Kidney (tissue), 14 donors: ENCODE data around the gene TRIM66. TPM values are rescaled to one million over a fixed set of nuclear protein-coding genes. Genes with fewer than 3 reads are reported as not detected.

Experiments used
- DNase-seq, 5 donors: peaks; one replicate each; pipeline ENCODE4 v3.0.0-alpha.2; 2013 to 2020
- FAIRE-seq: peaks from 2 replicates; lab custom pipeline; 2012; peaks lifted over from hg19 to GRCh38; lab: Jason Lieb, UNC
- H3K27ac ChIP-seq, 2 donors: one replicate each; pipeline ENCODE4 v1.7.0; 2013; ENCODE audit warnings: low read depth in 2 of 2, low read length in 2 of 2, inconsistent platforms in 1 of 2
- H3K27me3 ChIP-seq: one replicate; pipeline ENCODE4 v1.7.1; 2013; ENCODE audit warnings: low read length, inconsistent platforms; ENCODE audit not compliant: control insufficient read depth, insufficient read depth
- H3K36me3 ChIP-seq, 3 donors: one replicate each; pipeline versions ENCODE4 v1.7.0 to v1.7.1; 2013; ENCODE audit warnings: low read length in 3 of 3, control low read depth in 1 of 3, inconsistent platforms in 1 of 3; ENCODE audit not compliant: insufficient read depth in 3 of 3, control insufficient read depth in 2 of 3
- H3K4me1 ChIP-seq, 3 donors: one replicate each; pipeline versions ENCODE4 v1.7.0 to v1.7.1; 2013; ENCODE audit warnings: low read length in 3 of 3, inconsistent platforms in 1 of 3, low read depth in 1 of 3; ENCODE audit not compliant: control insufficient read depth in 2 of 3, insufficient read depth in 2 of 3
- H3K4me3 ChIP-seq, 3 donors: one replicate each; pipeline versions ENCODE4 v1.7.0 to v1.8.1; 2013; ENCODE audit warnings: low read length in 3 of 3, control low read depth in 1 of 3, inconsistent platforms in 1 of 3
- H3K9ac ChIP-seq, 3 donors: one replicate each; pipeline versions ENCODE4 v1.7.0 to v1.7.1; 2013; ENCODE audit warnings: low read length in 3 of 3, control low read depth in 1 of 3, inconsistent platforms in 1 of 3
- H3K9me3 ChIP-seq, 3 donors: one replicate each; pipeline versions ENCODE4 v1.7.0 to v1.7.1; 2013; ENCODE audit warnings: low read length in 3 of 3, control low read depth in 1 of 3, inconsistent platforms in 1 of 3; ENCODE audit not compliant: control insufficient read depth in 2 of 3, insufficient read depth in 1 of 3
- CTCF ChIP-seq: IDR thresholded peaks from 3 replicates; pipeline ENCODE4 v1.5.1; 2012; ENCODE audit warnings: mild to moderate bottlenecking, moderate library complexity, borderline replicate concordance; ENCODE audit not compliant: insufficient read depth; ENCODE audit errors: extremely low read depth
- intact Hi-C: fragments of 100-400 bp; cut with DNase I; formaldehyde crosslinking; loops from one replicate; pipeline ENCODE4 v1.11.1; 2022
- polyA plus RNA-seq: library from polyadenylated mRNA; stranded (reverse); fragments of 350-450 nt; fragmentation: Illumina TruSeq; extraction: RNeasy Lipid Tissue Mini Kit (QIAGEN cat#74804); gene quantifications from one replicate; pipeline ENCODE4 v1.2.3, GENCODE V29; 2014; ENCODE audit warnings: low read depth, low replicate concordance; ENCODE audit not compliant: insufficient read depth
- total RNA-seq: library from RNA; stranded (reverse); fragmentation: NEBNext Ultra II Directional; extraction: Animal tissue kit (Norgen Biotek cat#: 25700); gene quantifications from one replicate; pipeline ENCODE4 v1.2.1, GENCODE V29; 2021
- donor health status: control.
- donor health status: control.
- donor health status: control.
- donor health status: control.
- donor health status: control.
- donor health status: DM: yes; HTN: yes; CAD: no.
- donor health status: Normal renal cell carcinoma (clear cell type).

Gene TRIM66
- total and polyA plus RNA-seq, 2 donors from 2014 or later = 1.4 to 25.7 TPM

- no peaks in the 10 kb centered on the region for H3K4me1 ChIP-seq
- no peaks in the 10 kb centered on the region for H3K27me3 ChIP-seq
- H3K9me3 ChIP-seq = no peaks in the 10 kb centered on the region
- H3K27ac ChIP-seq = no peak overlapping the region
- no peak for TF ChIP-seq CTCF
- H3K9ac ChIP-seq = no peak overlapping the region
- DNase-seq (no peak), FAIRE-seq (no peak)
- H3K4me3 ChIP-seq = no peak overlapping the region
- intact Hi-C loops = no loop called here
- H3K36me3 ChIP-seq = peaks cover 0 to 24% (median 21%) of the 10 kb centered on the region in 3 donors
Observed at GRCh38 chr11:8636127-8636526, 46.3 kb downstream of the TRIM66 start.

GRCh38 chr11:8634498-8634897 is 48.0 kb downstream of the TRIM66 start:
- DNase-seq = no peak
- Histone ChIP-seq H3K27me3 (no peaks in the 10 kb centered on the region), H3K9me3 (no peaks in the 10 kb centered on the region), H3K4me1 (no peaks in the 10 kb centered on the region), H3K36me3 (peaks cover 0 to 19% (median 16%) of the 10 kb centered on the region in 3 donors), H3K9ac (no peak overlapping the region), H3K4me3 (no peak overlapping the region), H3K27ac (no peak overlapping the region)
- intact Hi-C loops = no loop called here
- TF ChIP-seq CTCF = no peak
- FAIRE-seq = no peak

- Histone ChIP-seq H3K9ac (no peak overlapping the region), H3K27me3 (no peaks in the 10 kb centered on the region), H3K9me3 (no peaks in the 10 kb centered on the region), H3K36me3 (peaks cover 0 to 4% (median 0%) of the 10 kb centered on the region in 3 donors), H3K27ac (no peak overlapping the region), H3K4me1 (no peaks in the 10 kb centered on the region), H3K4me3 (no peak overlapping the region)
- FAIRE-seq (no peak), DNase-seq (peak in 1 of 5 donors; percentile 47)
- intact Hi-C loops = no loop called here
- TF ChIP-seq CTCF = no peak
Observed at GRCh38 chr11:8631395-8632118, 50.9 kb downstream of the TRIM66 start.
